Stimulated activated naive CD4-positive, alpha-beta T cell treated with Interleukin-2 at 50 U/mL for 16 hours (primary cell): ENCODE data around the gene CCNH.

Experiments
- DNase-seq: peaks from one replicate; lab custom pipeline; 2025; lab: John Stamatoyannopoulos, UW

The CCNH gene

GRCh38 chr5:87403409-87403808, 9.3 kb downstream of the CCNH start:
- no peak for DNase-seq

- DNase-seq, result no peak
Measured at GRCh38 chr5:87401626-87402025, 11.1 kb downstream of the CCNH start.

- DNase-seq, result no peak
Measured at GRCh38 chr5:87400305-87400899, 12.3 kb downstream of the CCNH start.

GRCh38 chr5:87399720-87400119, 13.0 kb downstream of the CCNH start:
- DNase-seq, result no peak

DNA sequence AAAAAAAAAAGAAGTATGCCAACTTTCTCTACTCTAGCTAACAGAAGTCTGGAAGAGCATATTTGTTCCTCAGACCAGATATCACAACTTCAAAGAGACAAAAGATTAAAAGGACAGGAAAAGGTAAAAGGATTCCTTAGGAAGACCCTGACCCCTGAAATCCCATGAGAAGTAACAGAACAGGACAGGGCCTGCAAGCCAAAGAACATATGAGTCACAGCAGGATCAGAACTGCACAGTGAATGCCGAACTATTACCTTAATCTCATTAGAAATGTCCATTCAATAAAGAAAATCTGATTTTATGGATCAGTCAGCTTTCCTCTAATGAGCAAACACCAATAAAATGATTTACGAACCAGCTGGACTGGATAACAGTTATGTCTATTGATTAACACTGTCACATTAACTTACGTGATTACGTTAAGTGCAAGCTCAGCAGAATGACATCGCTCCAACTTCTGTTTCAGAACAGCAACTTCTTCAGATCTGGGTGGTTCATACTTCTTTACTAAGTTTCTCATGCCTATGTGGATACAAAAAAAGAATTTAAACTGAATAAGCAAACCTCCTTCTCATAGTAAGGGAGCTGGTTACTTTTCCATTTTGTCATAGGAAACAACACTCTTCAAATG, 13.6 kb downstream of the CCNH start:
- no peak for DNase-seq

- DNase-seq, result no peak
Measured at GRCh38 chr5:87394411-87395165, 18.1 kb downstream of the CCNH start.

- no peak for DNase-seq
Measured at GRCh38 chr5:87393331-87393730, 19.4 kb downstream of the CCNH start.

DNA sequence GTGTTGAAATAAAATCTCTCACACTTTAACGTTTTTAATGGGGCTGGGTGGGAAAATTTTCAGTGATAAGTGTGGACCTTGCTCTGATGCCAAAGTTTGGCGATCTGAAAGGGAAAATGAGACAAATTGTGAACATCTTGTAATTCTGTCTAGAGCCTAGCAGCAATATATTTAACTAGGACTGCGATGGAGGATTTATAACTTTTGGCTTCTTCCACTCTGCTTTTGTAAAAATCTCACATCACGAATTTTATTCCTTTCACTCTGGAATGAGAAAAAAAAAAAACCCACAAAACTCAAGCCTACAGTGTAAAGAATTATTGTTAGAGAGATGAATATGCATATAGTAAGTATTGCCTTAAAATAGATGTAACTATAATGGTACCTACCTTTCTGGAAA, 19.9 kb downstream of the CCNH start:
- no peak for DNase-seq

GRCh38 chr5:87392170-87392569, 20.6 kb downstream of the CCNH start:
- DNase-seq, result no peak

DNA sequence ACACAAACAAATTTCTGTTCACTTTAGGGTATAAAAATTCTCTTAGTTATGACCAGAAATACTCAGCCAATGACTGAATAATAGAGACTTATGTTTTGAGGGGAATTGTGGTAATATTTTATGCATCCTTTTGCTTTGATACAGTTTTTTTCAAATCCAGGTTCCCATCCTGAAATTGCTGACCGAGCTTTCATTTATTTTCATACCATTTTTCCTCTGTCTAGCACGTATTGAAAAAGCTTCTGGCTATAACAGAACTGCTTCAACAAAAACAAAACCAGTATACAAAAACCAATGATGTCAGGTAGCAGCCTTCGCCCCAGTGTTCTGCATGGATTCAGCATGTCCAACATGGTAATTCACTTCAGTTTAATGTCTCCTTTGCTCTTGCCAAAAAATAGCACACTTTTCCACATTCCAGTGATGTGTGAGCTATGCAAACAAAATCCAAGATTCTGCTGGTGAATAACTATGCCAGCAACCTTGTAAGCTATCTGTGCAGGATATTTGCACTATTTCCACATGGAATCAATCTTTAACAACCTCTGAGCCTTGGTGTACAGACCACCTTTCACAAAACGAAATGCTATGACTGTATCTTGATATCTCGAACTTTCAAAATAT, 22.0 kb downstream of the CCNH start:
- no peak for DNase-seq

DNA sequence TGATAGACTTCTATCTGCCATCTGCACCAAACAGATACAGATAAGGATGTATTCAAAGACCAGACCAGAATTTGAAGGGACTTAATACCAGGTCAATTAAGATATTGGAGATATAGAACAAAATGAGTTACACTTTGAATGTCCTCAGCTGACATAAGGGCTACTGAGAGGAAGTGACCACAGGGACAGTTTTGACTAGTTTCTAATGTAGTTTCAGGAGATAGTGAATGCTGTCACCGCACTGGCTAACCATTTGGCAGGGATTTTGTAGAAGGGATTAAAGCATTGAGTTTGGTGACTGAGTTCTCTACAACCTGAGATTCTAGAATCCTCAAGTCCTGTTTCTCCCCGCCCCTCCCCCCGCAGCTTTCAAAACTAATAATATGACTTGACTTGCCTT, 22.7 kb downstream of the CCNH start:
- no peak for DNase-seq

- no peak for DNase-seq
Measured at GRCh38 chr5:87389296-87390034, 23.3 kb downstream of the CCNH start.

DNA sequence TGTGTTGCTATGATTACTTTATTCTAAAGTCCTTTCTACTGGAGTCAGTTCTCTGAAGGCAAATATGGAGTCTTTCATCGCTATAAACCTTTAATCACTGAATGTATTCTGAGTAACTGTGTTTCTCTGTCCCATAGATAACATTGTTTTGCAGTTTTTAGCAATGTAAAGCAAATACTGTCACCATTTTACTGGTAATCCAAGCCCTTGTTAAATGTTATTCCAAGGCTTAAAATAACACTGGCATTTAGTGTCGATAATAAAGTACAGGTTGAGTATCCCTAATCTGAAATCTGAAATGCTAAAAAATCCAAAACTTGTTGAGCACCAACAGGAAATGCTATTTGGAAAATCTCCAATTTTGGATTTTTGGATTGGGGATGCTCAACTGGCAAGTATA, 24.6 kb downstream of the CCNH start:
- no peak for DNase-seq

DNA sequence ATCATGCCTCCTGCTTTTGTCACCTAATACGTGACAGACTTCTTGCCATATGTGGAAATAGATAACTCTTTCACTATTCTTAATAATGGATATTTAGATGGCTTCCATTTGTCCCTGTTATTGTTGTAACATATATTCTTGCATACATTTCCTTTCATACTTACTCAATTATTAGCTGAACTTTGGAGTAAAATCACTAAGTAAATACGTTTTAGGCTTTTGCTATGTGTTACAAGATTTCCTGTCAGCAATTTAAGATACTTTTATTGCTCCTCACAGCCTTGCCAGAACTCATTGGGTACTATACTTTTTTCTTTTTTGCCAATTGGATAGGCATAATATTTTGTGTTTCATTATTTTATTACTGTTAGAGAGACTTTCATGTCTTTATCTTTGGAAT, 26.9 kb downstream of the CCNH start:
- no peak for DNase-seq

DNA sequence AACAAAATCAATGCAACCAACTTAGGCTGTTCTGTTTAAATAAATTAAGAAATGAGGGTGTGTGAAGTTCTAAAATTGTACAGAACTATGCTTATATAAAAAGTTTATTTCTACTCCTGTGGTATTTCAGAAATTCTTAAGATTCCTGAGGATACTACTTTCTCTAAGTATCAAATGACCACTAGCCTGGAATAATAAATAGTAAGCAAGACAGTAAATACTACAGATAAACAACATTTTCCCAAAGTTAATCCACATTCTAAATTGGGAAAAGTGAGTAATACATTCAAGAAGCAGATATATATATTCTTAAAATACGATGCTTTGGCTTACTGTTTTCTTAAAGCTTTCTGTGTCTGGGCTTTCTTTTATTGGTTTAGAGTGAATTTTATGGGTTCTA, 29.5 kb downstream of the CCNH start:
- no peak for DNase-seq

DNA sequence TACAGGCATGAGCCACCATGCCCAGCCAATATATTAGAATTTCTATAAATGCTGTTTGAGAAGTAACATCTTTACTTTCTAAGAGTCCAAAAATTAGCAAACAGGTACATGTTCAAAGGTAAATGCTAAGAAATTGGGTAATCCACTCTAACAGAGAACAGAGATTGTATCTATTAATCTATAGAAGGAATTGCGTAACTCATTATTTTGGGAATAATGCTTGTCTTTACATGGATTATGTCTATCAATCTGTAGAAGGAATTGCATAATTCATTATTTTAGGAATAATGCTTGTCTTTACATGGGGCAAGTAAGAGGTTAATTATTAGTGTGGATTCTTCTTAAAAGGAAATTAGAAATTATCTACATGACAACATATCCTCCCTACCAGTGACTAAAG, 30.5 kb downstream of the CCNH start:
- no peak for DNase-seq

GRCh38 chr5:87372705-87373104, 40.0 kb downstream of the CCNH start:
- DNase-seq, result no peak

DNA sequence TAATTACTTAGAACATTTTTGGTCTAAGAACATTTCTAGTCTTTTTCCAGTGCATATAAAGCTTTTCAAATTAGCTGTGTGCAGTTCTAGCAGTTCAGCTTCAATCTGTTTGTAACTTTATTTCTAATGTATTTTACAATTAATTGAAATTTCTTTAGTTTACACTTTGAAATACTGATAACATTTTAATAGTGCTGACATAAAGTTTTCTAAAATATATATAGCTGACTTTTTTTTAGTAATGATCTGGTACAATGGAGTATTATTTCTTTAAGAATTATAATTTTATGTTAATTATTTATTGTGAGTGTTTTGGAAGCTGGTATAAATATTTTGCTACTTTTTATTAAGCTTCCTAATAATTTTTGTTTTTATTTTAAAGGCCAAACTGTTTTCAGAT, 43.3 kb downstream of the CCNH start:
- DNase-seq, result no peak

- no peak for DNase-seq
Measured at GRCh38 chr5:87368601-87369000, 44.1 kb downstream of the CCNH start.

- no peak for DNase-seq
Measured at GRCh38 chr5:87367243-87367642, 45.5 kb downstream of the CCNH start.

GRCh38 chr5:87361536-87362213, 51.1 kb downstream of the CCNH start:
- DNase-seq, result no peak

DNA sequence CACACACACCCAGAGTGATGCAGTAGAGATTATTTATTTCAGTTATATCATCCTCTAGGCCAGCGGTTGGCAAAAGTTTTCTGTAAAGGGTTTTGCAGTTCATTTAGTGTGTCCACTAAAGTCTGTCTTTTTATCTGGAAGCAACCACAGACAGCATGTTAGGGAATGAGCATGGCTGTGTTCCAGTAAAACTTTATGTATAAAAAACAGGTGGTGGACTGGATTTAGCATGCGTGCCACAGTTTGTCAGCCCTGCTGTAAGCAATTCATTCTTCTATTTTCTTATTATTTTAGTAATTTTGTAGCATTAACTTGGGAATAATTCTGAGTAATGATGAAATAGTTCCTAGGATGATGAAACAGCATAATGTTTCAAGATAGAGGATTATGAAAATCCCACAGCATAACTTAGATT, 51.7 kb downstream of the CCNH start:
- no peak for DNase-seq
